Measurements from ENCODE around the gene PHACTR1.

DNA sequence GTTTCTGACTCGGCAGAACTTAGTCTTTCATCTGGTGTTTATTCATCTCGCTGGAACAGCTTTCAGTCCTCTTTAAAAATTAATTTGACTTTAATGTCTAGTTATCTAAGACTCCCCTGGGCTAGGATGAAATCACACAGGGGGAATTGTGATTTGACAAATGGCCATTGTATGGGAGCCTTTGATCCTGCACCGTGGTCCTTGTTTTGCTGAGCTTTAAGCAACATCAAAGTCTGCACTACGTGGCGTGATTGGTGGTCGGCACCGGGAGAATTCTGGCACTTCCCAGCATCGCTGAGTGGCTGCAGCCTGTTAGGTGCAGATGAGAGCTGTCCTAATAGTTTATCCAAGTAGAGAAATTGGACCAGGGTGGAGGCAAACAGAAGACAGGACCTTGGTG, 464.8 kb downstream of the PHACTR1 start:
- TF ChIP-seq CTCF (IDR thresholded peaks at IDR 0.05) (no peak), POLR2A (IDR thresholded peaks at IDR 0.05) (no peak)
